Measurements from ENCODE around the gene PRIM1.
"Not testable (repeated sequence)": the region's sequence is repeated elsewhere in the genome, so short reads cannot be mapped to it uniquely, and the experiment has no call there.

PRIM1 gene

DNA sequence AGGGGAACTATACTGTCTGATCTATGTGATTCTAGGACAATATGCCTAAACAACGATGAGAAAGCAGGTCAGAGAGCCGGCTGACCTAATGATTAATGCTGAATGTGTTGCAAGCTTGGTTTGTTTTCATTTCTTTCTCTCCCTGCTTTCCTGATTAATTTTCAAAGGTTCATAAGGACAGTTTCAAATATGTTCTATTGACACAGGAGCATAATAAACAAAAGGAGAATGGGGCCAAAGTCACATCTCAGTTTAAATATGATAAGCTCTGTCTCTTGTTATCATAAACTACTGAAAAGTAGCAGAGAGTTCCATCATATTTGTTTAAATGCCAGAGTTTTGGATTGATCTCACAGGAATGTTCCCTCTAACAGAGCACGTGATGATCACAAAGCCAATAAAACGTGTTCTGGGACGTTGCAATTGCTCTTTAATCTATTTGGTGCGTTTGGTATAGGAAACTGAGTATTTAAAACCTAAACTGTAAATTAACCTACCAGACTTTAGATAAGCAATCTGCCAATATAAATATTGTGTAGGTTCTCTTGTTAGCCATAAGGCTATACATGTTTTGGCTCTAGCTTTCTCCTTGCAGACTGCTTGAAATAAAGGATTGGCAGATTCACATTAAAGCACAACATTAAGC, 7.3 kb upstream of the PRIM1 start:
- DNase-seq: no peak

GRCh38 chr12:56758728-56759262, 6.7 kb upstream of the PRIM1 start:
- DNase-seq: no peak

DNA sequence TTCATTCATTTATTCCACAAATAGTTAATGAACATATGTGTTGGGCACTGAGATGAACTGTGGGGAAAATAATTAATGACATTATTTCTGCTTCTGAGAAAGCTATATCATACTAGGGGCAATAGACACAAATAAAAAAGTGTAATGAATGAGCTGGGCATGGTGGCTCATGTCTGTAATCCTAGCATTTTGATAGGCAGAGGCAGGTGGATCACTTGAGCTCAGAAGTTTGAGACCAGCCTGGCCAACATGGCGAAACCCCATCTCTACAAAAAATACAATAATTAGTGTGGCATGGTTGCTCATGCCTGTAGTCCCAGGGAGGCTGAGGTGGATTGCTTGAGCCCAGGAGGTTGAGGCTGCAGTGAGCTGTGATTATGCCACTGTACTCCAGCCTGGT, 5.8 kb upstream of the PRIM1 start:
- not testable (repeated sequence) for DNase-seq

- no peak for DNase-seq
Observed at GRCh38 chr12:56753566-56753965, 1.4 kb upstream of the PRIM1 start.

DNA sequence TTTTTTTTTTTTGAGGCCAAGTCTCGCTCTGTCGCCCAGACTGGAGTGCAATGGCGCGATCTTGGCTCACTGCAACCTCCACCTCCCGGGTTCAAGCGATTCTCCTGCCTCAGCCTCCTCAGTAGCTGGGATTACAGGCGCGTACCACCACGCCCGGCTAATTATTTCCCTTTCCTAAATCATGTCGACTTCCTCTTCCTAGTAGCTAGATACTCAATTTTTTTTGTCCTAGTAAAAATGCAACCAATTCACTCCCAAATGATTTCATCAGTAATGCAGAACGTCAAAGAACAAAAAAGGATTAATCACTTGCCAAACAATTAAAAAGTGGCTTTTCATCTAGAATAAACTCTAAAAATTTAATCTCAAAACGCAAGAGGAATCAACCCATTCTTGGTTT, 1.5 kb downstream of the PRIM1 start:
- not testable (repeated sequence) for DNase-seq

DNA sequence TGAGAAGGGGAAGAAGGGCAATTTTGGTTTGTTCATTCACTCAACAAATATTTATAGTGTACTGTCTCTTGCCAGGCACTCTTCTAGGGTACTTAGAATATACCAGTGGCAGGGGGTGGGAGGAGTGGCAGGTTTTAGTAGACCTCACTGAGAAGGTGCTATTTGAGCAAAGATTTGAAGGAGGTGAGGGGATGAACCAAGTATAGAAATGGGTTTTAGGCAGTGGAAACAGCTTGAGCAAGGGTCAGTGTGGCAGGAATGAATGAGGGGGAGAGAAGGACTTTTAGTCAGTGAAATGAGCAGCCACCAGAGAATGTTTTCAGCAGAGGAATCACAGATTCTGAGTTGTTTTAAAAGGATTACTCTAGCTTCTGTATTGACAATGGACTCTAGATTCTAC, 2.3 kb downstream of the PRIM1 start:
- DNase-seq: no peak

DNA sequence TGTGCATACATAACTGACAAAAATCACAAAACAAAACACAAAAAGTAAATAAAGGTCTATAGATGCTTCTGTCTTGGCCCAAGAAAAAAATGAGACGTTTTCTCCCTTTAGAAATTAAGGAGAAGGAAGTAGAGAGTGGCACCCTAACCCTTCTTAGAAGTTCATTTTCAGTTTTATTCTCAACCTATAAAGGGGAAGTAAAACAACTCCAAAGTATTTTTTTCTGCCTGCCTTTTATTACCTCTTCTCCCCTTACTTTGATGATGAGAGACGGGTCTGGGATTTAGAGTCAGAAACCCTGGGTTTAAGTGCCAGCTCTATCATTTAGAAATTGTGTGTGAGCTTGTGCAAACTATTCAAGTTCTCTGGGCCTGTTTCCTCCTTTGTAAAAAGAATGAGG, 2.8 kb downstream of the PRIM1 start:
- no peak for DNase-seq

GRCh38 chr12:56728139-56728861, 23.8 kb downstream of the PRIM1 start:
- DNase-seq: no peak

GRCh38 chr12:56726196-56726675, 25.9 kb downstream of the PRIM1 start:
- DNase-seq: not testable (repeated sequence)

DNA sequence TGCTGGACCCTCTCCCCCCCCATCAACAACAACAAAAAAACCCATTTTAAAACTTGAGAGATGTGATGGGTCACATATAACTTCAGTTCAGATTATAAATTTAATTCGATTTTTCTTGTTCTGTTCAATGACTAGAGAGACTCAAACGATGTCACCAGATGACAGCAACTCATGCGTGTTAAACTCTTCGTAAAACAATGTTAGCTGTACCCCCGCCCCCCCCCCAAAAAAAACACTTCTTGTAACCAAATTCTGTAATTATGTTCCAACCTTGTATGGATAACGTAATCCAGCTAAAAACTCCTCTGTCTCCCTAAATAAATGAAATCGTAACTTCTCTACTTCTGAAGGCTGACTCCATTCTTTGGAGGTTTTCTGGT, 26.4 kb downstream of the PRIM1 start:
- no peak for DNase-seq

DNA sequence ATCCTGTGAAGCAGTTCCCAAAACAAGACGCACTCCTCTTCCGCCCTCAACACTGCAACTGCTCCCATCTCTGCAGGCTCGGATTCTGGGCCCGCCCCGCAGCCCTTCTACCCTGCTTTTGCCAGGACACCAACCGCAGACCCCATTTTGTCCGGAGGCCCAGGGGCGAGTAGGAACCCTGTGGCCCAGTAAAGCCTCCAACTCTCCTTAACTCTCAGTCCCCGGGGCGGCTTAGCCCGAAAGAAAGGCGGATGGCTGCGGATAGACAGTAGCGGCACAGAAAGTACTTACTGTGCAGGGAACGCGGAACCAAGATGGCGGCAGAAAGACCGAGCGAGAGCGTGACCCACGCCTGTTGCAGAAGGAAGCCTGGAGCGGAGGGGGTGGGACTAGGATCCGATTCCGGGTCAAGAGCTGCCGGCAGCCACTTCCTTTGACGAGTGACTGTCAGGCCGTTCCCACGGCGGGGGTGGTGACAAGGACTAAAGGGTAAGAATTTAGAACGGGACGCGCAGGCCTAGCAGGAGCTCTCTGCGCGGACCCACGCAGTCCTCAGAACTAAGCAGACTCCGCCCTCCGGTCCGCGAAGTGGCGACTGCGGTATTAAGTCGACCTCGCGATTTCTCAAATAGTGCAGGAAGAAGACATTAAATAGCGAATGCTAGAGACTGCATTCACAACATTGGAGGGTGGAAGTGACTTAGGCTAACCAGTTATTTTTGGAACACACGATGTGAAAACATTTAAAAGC, 27.0 kb downstream of the PRIM1 start, which contains the start of gene NACA:
Gene NACA (minus strand): TSS at position 328 of the 751 bp plus-strand sequence. CDS start 778 bp downstream, outside the sequence.
- DNase-seq: peak; percentile 96

GRCh38 chr12:56724701-56724971, 27.5 kb downstream of the PRIM1 start:
- DNase-seq: no peak

- no peak for DNase-seq
Observed at GRCh38 chr12:56723889-56724700, 28.0 kb downstream of the PRIM1 start.

DNA sequence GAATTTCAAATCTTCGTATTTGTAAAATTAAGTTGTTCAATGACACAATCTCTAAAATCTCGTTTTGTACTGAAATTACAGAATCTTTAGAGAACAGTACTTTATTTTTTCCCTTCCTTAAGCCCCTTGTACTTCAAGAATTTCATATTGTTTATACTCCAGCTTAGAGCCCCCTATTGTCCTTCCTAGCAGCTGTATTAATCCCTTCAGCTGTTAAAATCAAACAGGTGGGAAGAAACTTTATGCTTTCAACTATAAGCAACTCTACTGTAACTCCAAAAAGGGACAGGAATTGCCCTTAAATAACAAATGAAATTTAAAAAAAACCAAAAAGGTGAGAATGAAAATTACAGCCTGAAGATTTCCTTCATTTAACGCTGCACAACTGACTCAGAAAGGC, 28.8 kb downstream of the PRIM1 start:
- DNase-seq: no peak

DNA sequence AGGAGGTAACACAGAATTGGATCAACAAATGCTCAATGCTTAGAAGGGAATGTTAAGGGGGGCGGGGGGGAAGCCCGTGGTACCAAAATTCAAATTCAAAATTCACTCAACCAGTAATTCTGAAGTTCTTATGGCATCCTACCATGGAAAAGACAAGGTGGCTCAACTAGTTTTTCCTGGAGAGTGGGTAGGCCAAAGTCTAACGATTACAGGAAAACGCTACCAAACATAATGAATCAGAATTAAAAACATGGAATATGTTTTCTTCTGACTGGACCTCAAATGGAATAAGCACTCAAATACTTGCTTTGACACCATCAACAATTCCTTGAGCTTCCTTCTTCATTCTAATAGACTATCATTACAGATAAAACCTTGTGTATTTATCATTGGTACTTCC, 29.3 kb downstream of the PRIM1 start:
- DNase-seq: no peak

- DNase-seq: no peak
Observed at GRCh38 chr12:56721721-56722120, 30.4 kb downstream of the PRIM1 start.

- no peak for DNase-seq
Observed at GRCh38 chr12:56721216-56721615, 30.9 kb downstream of the PRIM1 start.

- no peak for DNase-seq
Observed at GRCh38 chr12:56720731-56721151, 31.4 kb downstream of the PRIM1 start.

GRCh38 chr12:56719056-56719455, 33.1 kb downstream of the PRIM1 start:
- DNase-seq: no peak

- no peak for DNase-seq
Observed at GRCh38 chr12:56718636-56719035, 33.5 kb downstream of the PRIM1 start.

DNA sequence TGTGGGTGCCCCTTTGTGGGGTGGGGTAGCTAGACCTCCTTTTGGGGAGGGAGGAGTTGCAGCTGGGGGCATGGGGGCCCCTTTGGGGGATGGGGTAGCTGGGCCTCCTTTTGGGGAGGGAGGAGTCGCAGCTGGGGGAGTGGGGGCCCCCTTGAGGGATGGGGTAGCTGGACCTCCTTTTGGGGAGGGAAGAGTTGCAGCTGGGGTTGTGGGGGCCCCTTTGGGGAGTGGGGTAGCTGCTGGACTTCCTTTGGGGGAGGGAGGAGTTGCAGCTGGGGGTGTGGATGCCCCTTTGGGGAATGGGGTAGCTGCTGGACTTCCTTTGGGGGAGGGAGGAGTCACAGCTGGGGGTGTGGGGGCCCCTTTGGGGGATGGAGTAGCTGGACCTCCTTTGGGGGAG, 34.0 kb downstream of the PRIM1 start:
- DNase-seq: no peak

- no peak for DNase-seq
Observed at GRCh38 chr12:56716933-56717880, 34.9 kb downstream of the PRIM1 start.

Data from NCI-H146 (cell line).